HG03280 (cell line): ENCODE data around the gene GLTP.

ENCODE experiments used
- ATAC-seq: cut with Tn5 transposase; IDR thresholded peaks from one replicate; pipeline ENCODE4 v1.9.1; 2021; ENCODE audit warnings: mild to moderate bottlenecking, moderate library complexity; ENCODE audit not compliant: unreplicated experiment

GLTP gene

GRCh38 chr12:109822951-109823411 lies 57.4 kb downstream of the GLTP start:
- no peak for ATAC-seq

DNA sequence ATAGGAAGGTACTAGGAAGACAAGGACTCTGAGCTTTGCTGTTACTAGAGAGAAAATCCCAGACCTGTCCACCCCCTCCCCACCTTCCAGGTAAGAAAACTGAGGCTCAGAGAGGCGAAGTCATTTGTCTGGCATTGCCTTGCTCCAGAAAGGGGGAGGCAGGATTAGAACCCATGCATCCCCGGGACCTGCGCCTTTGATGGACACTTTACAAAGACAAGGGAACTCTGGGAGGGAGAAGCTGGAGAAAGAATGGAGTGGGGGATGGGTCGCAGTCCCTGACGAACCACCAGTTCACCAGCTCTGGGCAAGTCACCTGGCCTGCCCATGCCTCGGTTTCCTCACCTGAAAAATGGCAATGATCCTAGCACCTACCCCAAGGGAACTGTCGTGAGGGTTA lies 57.9 kb downstream of the GLTP start:
- no peak for ATAC-seq

DNA sequence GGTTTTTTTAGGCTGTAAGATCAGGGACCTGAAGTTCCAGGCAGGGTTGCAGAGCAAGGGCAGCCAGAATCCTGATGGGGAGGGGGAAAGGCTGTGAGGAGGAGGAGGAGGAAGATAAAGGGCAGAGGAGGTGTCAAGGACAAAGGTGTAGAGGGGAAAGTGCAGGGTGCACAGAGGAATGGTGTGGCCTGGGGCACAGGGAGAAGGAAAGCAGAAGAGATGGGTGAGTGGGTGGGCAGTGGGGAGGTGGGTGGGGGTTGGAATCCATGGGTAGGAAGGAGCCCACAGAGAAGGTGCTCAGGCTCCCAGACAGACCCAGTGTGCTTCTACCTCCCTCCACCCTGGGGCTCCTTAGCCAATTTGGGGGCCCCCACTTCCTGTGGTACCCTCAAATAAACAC lies 58.4 kb downstream of the GLTP start:
- ATAC-seq, result no peak

- ATAC-seq, result no peak
Observed at GRCh38 chr12:109820816-109821381, 59.4 kb downstream of the GLTP start.

DNA sequence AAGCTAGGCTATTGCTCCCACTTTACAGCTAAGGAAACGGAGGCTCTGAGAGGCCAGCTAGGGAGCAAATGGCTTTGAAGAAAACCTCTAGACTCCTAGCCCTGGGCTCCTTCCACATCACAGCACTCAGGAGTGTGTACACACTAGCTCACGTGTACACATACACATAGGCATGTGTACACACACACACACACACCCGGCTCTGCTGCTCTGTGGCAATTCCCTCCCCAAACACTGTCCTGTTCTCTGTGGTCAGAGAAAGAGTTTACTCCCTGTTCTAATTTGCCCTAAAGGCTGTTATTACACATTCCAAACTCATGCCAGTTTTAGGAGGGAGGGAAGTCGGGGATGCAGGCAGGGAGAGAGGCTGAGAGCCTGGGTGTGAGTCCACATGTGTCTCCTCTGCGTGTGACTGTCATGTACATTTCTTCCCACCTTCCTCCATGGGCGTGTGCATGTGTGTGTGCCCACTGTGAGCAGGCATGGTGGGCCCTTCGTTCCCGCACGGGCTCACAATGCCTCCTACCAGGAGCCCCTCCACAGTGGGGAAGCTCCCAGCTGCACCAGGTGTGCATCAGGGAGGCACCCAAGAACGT lies 61.3 kb downstream of the GLTP start:
- ATAC-seq, result no peak

GRCh38 chr12:109818253-109818652 lies 62.1 kb downstream of the GLTP start:
- no peak for ATAC-seq

- ATAC-seq, result no peak
Observed at GRCh38 chr12:109817627-109818231, 62.6 kb downstream of the GLTP start.

- no peak for ATAC-seq
Observed at GRCh38 chr12:109816870-109817269, 63.5 kb downstream of the GLTP start.

- ATAC-seq, result no peak
Observed at GRCh38 chr12:109815757-109816617, 64.4 kb downstream of the GLTP start.

- ATAC-seq, result no peak
Observed at GRCh38 chr12:109815225-109815624, 65.1 kb downstream of the GLTP start.

DNA sequence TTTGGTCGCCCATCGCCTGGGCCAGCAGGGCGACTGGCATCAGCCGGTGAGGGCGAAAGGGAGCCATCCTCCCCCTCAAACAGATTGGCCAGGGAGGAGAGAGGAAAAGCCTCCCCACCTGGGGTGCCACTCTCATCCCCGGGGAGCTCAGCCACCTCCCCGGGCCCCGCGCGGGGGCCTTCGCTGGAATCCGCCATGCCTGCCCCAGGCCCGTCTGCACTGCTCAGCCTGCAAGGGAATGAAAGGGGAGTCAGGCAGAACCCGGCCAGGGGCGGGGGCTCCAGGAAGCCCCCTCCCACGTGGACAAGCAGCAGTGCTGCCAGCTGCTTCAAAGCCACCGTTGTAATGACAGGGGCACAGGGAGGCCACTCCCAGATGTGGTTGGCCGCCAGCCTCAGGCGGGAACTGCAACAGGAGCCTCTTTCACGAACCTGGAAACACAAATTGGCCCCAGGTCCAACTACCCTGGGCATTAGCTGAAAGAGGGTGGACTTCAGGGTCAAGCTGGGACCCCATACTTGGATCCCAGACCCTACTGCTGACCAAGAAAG lies 65.7 kb downstream of the GLTP start:
- no peak for ATAC-seq

- no peak for ATAC-seq
Observed at GRCh38 chr12:109813810-109814416, 66.4 kb downstream of the GLTP start.

GRCh38 chr12:109811624-109811995 lies 68.7 kb downstream of the GLTP start:
- no peak for ATAC-seq

- ATAC-seq, result no peak
Observed at GRCh38 chr12:109810954-109811623, 69.3 kb downstream of the GLTP start.

GRCh38 chr12:109808876-109809646 lies 71.3 kb downstream of the GLTP start:
- no peak for ATAC-seq

GRCh38 chr12:109807954-109808643 lies 72.2 kb downstream of the GLTP start:
- ATAC-seq, result no peak

GRCh38 chr12:109804820-109805761 lies 75.2 kb downstream of the GLTP start:
- ATAC-seq, result no peak

- ATAC-seq, result no peak
Observed at GRCh38 chr12:109803678-109804077, 76.7 kb downstream of the GLTP start.
